LNCaP clone FGC (cell line): ENCODE results near the gene HSPA1L.

ENCODE experiments used
- DNase-seq: peaks from one replicate; pipeline ENCODE4 v3.0.0-alpha.2; 2011; ENCODE audit warnings: low read depth
- H3K4me3 ChIP-seq: 2 replicates; pipeline ENCODE4 v1.5.1; 2011; ENCODE audit warnings: mild to moderate bottlenecking, low read depth, low read length, control low read depth
- TF ChIP-seq, protein P1 (sequence below): IDR thresholded peaks from 2 replicates; pipeline ENCODE4 v1.5.1; 2012; ENCODE audit warnings: mild to moderate bottlenecking; ENCODE audit not compliant: control insufficient read depth, insufficient read depth; ENCODE audit errors: extremely low read depth

Gene HSPA1L

DNA sequence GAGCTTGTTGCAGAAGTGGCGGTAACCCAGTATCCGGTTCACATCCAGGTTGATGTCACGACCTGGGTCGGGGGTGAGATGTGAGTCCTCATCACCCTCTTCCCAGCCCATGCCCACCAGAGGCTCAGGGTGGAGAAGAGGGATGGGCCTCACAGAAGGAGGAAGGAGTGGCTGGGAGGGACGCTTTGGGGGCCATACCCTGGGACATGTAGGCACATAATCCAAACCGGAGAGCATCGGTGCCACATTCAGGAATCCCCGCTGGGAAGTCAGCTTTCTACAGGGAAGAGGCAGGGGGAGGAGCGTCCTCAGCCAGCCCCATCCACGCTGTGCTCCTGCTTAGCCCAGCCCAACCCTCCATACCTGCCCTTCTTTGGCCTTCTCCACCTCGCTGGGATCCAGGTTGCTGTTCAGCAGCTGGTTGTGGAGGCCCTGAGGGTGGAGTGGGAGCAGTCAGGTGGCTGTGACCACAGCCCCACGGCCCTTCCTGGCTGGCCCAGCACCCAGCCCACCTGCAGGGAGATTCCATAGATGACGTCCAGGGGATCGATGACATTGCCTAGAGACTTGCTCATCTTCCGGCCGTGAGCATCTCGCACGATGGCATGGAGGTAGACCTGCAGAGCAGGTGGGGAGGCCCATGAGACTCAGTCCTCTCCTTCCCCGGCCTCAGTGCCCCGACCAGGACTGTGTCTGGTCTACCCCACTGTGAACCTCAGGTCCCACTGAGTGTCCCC is 34.4 kb downstream of the HSPA1L start:
- DNase-seq, result no peak
- TF ChIP-seq, protein P1, sequence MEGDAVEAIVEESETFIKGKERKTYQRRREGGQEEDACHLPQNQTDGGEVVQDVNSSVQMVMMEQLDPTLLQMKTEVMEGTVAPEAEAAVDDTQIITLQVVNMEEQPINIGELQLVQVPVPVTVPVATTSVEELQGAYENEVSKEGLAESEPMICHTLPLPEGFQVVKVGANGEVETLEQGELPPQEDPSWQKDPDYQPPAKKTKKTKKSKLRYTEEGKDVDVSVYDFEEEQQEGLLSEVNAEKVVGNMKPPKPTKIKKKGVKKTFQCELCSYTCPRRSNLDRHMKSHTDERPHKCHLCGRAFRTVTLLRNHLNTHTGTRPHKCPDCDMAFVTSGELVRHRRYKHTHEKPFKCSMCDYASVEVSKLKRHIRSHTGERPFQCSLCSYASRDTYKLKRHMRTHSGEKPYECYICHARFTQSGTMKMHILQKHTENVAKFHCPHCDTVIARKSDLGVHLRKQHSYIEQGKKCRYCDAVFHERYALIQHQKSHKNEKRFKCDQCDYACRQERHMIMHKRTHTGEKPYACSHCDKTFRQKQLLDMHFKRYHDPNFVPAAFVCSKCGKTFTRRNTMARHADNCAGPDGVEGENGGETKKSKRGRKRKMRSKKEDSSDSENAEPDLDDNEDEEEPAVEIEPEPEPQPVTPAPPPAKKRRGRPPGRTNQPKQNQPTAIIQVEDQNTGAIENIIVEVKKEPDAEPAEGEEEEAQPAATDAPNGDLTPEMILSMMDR, result no peak
- no peak overlapping the region for H3K4me3 ChIP-seq

DNA sequence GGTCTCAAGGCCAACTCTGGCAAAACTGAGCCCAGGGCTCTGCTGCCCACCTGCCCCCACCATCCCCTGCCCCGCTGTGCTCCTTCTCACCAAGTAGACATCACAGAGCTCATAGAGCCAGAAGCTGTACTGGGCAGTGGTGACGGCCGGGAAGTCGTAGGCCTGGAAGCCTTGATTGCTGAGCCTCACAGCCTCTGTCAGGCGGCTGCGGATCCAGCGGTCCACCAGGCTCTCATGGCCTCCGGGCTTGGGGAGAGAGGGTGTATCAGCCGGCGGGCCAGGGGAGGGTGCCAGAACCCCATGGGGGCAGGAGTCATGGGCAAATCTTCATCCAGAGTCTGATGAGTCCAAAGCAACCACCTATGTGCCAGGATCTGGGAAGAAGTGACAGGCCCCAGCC is 35.2 kb downstream of the HSPA1L start:
- H3K4me3 ChIP-seq, result no peak overlapping the region
- no peak for DNase-seq
- TF ChIP-seq, protein P1, result no peak

DNA sequence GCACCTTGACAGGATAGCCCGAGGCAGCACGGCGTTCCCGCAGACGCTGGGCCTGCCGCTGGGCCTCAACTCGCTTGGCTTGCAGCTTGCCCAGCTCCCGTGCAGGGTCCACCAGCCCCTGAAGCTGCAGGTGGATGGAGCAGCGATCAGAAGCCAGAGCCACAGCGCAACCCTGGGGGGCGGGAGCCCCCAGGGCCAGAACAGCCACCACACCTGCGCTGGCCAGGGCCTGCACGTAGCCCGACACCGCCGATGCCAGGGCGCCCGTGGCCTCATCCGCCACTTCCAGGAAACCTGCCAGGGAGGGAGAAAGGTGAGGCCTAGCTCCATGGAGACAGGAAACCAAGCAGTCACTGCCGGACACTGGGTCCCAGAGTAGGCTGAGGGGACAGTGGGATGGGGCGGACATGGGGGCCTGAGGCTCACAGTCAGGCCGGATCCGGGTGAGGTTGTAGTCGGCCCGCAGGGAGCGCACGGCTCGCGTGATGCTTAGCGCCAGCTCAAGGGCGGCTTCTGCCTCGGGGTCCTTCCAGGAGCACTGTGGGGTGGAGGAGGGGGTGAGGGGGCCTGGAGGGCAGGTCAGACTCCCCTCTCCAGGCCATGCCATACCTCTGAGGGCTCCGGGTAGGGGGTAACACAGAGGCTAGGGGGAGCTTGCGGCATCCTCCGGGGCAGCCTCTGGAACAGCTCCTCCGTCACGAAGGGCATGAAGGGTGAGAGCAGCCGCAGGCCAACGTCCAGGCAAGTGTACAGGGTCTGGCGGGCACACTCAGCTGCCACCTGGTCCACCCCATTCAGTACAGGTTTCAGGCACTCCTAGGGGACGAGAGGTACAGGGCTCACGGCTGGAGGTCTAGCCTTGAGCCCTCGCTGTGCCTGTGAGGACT is 35.8 kb downstream of the HSPA1L start:
- H3K4me3 ChIP-seq, result no peak overlapping the region
- TF ChIP-seq, protein P1, result no peak
- no peak for DNase-seq

DNA sequence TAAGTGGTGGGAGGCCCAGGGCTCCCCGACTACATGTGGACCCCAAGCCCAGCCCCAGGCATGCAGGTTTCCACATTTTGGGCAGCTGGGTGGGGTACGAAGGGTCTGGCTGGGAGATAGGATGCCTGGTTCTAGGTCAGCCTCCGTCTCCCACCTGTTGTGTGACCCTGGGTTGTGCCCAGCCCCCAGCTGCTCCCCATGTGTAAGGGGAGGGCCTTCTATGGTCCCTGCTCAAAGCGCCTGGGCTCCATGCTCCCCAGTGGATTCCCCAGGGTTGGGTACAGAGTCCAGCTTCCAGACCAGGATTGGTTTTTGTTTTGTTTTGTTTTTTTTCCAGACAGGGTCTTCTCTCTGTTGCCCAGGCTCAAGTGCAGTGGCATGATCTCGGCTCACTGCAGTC is 36.9 kb downstream of the HSPA1L start:
- no peak for DNase-seq
- H3K4me3 ChIP-seq, result no peak overlapping the region
- TF ChIP-seq, protein P1, result no peak

DNA sequence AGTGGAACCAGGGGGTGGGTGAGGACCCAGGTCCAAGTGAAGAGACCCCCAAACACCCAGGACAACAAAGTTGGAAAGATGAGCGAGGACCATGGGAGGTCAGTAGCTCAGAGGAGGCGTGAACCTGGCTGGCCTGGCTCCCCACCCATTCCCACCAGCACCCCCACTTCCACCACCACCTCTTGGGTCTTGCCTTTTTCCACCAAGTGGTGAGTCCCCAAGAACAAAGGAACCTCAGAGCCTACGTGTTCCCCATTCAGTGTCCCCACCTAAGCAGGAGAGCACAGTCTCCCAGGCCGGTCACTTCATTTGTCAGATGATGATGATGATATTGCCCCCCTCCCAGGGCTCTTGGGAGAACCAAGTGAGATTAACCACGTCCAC is 37.4 kb downstream of the HSPA1L start:
- H3K4me3 ChIP-seq, result no peak overlapping the region
- DNase-seq, result no peak
- TF ChIP-seq, protein P1, result no peak

DNA sequence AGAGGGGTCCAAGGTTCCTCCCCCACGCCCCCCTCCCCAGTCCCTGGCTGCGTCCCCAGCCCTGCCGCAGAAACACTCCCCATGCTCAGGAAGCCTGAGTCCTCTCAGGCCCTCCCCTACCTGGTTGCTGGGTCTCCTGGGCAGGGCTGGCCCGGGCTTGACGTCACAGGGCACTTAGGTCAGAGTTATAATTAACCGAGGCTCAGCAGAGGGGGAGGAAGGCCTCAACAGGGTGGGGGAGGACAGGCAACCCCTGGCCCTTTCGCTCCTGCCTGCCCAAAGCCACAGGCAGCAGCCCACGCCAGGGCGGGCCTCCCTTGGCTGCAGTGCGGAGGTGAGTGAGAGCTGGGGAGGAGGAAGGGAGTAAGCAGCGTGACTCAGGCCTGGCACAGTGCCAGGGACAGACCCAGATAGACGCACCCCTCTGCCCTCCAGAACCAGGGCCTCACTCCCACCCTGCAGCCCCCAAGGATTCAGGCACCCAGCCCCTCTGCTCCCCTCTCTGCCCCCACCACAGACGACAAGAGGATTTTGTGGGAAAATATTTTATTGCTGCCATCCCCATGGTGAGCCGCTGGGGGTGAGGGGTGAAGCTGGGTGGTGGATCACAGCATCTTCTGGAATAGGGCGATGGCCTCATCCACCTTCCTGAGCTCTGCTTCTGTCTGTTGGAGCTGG is 38.0 kb downstream of the HSPA1L start, which contains the start of gene VWA7:
TSS of gene VWA7 (minus strand) at position 340 of the 678 bp plus-strand sequence. CDS start 549 bp downstream, outside the sequence.
- TF ChIP-seq, protein P1, result no peak
- DNase-seq, result peak; percentile 30
- H3K4me3 ChIP-seq, result no peak within 1 kb of the TSS
